ENCODE data around the gene CPEB4. TPM values are rescaled to one million over a fixed set of nuclear protein-coding genes. Genes with fewer than 3 reads are reported as not detected.

CPEB4 gene
- polyA plus RNA-seq, 1 experiment: 21.3 TPM

DNA sequence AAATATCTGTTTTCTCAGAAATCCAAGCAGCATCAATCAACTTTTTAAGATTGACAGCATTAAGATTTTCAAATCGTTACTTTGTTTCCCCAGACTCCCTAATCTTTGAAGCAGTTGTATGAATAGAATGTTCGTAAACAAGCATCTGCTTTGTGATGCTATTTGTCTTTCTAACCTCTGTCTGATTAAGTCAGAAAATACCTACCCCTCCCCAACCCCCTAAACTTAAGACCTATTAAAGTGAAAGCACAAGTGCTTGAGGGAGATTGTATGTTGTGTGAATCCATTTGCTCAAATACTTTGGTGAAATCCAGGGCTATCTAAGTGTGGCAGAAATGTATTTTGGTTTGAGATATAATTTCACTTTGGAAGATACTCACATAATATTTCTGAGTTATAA, 53.0 kb downstream of the CPEB4 start:
- TF ChIP-seq, protein P1, sequence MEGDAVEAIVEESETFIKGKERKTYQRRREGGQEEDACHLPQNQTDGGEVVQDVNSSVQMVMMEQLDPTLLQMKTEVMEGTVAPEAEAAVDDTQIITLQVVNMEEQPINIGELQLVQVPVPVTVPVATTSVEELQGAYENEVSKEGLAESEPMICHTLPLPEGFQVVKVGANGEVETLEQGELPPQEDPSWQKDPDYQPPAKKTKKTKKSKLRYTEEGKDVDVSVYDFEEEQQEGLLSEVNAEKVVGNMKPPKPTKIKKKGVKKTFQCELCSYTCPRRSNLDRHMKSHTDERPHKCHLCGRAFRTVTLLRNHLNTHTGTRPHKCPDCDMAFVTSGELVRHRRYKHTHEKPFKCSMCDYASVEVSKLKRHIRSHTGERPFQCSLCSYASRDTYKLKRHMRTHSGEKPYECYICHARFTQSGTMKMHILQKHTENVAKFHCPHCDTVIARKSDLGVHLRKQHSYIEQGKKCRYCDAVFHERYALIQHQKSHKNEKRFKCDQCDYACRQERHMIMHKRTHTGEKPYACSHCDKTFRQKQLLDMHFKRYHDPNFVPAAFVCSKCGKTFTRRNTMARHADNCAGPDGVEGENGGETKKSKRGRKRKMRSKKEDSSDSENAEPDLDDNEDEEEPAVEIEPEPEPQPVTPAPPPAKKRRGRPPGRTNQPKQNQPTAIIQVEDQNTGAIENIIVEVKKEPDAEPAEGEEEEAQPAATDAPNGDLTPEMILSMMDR (IDR thresholded peaks at IDR 0.05; ENCODE audit: low read depth, low read length): no peak
- POLR2A ChIA-PET: no interaction called here

DNA sequence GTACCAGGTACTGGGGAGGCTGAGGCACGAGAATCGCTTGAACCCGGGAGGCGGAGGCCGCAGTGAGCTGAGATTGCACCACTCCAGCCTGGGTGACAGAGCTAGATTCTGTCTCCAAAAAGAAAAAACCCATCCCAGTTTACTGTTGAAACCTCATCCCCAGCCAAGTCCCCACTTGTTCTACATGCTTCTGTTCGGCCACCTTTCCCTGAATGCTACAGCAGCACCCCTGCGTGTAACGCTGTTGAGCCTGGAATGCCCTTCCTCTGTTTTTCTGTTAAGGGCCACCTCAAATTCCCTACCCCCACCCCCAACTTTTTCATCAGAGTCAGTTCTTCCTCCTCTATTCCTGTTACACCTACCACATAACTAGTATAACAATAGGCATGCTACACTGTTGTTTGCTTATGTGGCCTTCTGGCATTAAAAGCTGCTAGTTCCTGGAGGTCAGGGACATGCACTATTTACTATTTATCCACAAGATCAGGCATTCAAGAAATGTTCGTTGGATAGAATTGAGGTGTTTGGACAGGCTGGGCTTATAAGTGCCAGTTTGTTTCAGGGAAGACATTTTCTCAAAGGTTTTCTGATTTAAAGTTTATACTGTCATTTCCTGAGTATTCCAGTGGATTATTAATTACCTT, 53.7 kb downstream of the CPEB4 start:
- CTCF ChIA-PET: interaction anchor here (1.5 to 5.1 kb wide), 4 partner anchors 16 to 323 kb away, joined by 4 to 33 read pairs (median 9); no protein-coding TSS in a partner anchor
- TF ChIP-seq, protein P1 (IDR thresholded peaks at IDR 0.05; ENCODE audit: low read depth, low read length): no peak
- Histone ChIP-seq H3K9me3 (ENCODE audit: control insufficient read depth, insufficient read depth, low read length) (no peaks in the 10 kb centered on the region), H3K4me3 (ENCODE audit: low read depth, low read length) (no peak overlapping the region), H3K27me3 (ENCODE audit: control insufficient read depth, insufficient read depth, low read length) (no peaks in the 10 kb centered on the region), H3K27ac (ENCODE audit: low read depth, low read length) (no peak overlapping the region)
- DNase-seq (ENCODE audit: low read depth, low spot score): no peak
- POLR2A ChIA-PET: interaction anchor here (0.7 kb wide), 1 partner anchor 48 kb away, joined by 4 read pairs; no protein-coding TSS in a partner anchor

More for the DNA sequence above, 53.0 kb downstream of the CPEB4 start:
- DNase-seq (ENCODE audit: low read depth, low spot score): no peak
- Histone ChIP-seq H3K27me3 (ENCODE audit: control insufficient read depth, insufficient read depth, low read length) (no peaks in the 10 kb centered on the region), H3K4me3 (ENCODE audit: low read depth, low read length) (no peak overlapping the region), H3K27ac (ENCODE audit: low read depth, low read length) (no peak overlapping the region), H3K9me3 (ENCODE audit: control insufficient read depth, insufficient read depth, low read length) (no peaks in the 10 kb centered on the region)
- CTCF ChIA-PET: interaction anchor here (1.3 to 1.8 kb wide), 3 partner anchors 16 to 325 kb away, joined by 4 to 7 read pairs (median 5); no protein-coding TSS in a partner anchor

DNA sequence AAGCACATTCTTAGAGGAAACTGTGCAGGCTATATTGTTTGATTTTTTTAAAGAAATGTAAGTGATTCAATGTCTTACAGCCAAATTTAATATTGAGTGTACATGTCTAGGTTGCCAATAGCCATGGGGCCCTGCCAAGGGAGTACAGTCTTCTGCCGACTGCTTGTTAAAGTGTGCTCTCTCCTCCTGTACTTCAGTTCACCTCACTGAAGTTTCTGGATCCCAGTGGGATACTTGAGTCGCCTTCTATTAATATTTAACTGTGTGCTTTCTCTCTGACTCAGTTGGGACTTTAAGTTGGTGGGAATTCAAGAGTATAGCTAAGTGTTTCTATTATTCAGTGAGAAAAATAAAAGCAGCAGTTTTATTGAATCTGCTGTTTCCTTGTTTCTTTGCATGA, 56.4 kb downstream of the CPEB4 start:
- ChIA-PET POLR2A (no interaction called here), CTCF (interaction anchor here (2.6 to 5.1 kb wide), 2 partner anchors 19 to 329 kb away, joined by 9 to 33 read pairs; partner anchors contain the start of gene BOD1)
- no peaks in the 10 kb centered on the region for H3K9me3 ChIP-seq (ENCODE audit: control insufficient read depth, insufficient read depth, low read length)

DNA sequence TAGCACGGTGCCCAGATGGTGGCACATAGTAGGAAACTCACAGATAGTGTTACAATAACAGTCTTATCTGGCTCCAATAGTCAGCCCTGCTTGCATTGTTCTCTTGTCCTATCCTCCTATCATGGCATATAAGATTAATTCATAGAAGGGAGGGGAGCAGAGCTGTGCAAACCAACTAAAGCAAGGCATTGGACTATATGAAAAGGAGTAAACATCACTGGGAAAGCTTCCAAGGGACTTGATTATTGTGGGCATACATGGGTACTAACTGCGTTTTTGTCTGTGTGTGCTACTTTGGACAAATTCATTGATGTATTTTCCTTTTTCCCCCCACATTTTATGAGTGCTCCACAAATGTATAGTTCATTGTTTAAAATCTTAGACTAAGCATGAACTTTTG, 57.0 kb downstream of the CPEB4 start:
- CTCF ChIA-PET: interaction anchor here (2.6 to 5.1 kb wide), 2 partner anchors 20 to 329 kb away, joined by 9 to 33 read pairs; partner anchors contain the start of gene BOD1
- POLR2A ChIA-PET: no interaction called here

More for the DNA sequence above, 56.4 kb downstream of the CPEB4 start:
- Histone ChIP-seq H3K27me3 (ENCODE audit: control insufficient read depth, insufficient read depth, low read length) (no peaks in the 10 kb centered on the region), H3K27ac (ENCODE audit: low read depth, low read length) (no peak overlapping the region), H3K4me3 (ENCODE audit: low read depth, low read length) (no peak overlapping the region)
- TF ChIP-seq, protein P1 (IDR thresholded peaks at IDR 0.05; ENCODE audit: low read depth, low read length): no peak
- DNase-seq (ENCODE audit: low read depth, low spot score): no peak

DNA sequence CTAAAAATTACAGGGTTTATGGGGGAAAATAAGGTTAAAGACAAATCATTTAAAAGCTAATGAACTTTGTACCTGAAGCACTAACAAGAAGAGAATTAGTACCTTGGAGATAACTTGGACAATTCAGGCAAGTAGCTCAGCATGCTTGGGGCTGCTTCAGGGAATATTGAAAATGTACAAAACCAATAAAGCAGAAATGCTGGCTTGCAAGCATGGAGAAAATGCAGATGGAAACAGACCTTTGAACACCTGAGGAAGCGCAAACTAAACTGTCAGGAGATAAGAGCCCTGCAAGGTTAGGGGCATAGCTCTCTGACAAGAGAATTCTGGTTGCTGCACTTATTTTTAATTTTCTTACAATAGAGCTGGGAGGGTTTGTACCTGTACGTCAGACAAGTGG, 58.2 kb downstream of the CPEB4 start:
- Histone ChIP-seq H3K4me3 (ENCODE audit: low read depth, low read length) (no peak overlapping the region), H3K9me3 (ENCODE audit: control insufficient read depth, insufficient read depth, low read length) (no peaks in the 10 kb centered on the region), H3K27ac (ENCODE audit: low read depth, low read length) (no peak overlapping the region), H3K27me3 (ENCODE audit: control insufficient read depth, insufficient read depth, low read length) (no peaks in the 10 kb centered on the region)
- no peak for DNase-seq (ENCODE audit: low read depth, low spot score)
- ChIA-PET POLR2A (no interaction called here), CTCF (interaction anchor here (5.1 kb wide), 1 partner anchor 21 kb away, joined by 33 read pairs; no protein-coding TSS in a partner anchor)
- TF ChIP-seq, protein P1 (IDR thresholded peaks at IDR 0.05; ENCODE audit: low read depth, low read length): no peak

More for the DNA sequence above, 57.0 kb downstream of the CPEB4 start:
- Histone ChIP-seq H3K9me3 (ENCODE audit: control insufficient read depth, insufficient read depth, low read length) (no peaks in the 10 kb centered on the region), H3K27me3 (ENCODE audit: control insufficient read depth, insufficient read depth, low read length) (no peaks in the 10 kb centered on the region), H3K4me3 (ENCODE audit: low read depth, low read length) (no peak overlapping the region), H3K27ac (ENCODE audit: low read depth, low read length) (no peak overlapping the region)
- TF ChIP-seq, protein P1 (IDR thresholded peaks at IDR 0.05; ENCODE audit: low read depth, low read length): no peak
- no peak for DNase-seq (ENCODE audit: low read depth, low spot score)
